ENCODE results near the gene CYP26C1.

Gene CYP26C1

GRCh38 chr10:93063144-93063976 is 2.8 kb downstream of the CYP26C1 start:
- DNase-seq (ENCODE audit: low read depth, low spot score) = no peak
- H3K4me3 ChIP-seq (ENCODE audit: low read length) = no peak overlapping the region

DNA sequence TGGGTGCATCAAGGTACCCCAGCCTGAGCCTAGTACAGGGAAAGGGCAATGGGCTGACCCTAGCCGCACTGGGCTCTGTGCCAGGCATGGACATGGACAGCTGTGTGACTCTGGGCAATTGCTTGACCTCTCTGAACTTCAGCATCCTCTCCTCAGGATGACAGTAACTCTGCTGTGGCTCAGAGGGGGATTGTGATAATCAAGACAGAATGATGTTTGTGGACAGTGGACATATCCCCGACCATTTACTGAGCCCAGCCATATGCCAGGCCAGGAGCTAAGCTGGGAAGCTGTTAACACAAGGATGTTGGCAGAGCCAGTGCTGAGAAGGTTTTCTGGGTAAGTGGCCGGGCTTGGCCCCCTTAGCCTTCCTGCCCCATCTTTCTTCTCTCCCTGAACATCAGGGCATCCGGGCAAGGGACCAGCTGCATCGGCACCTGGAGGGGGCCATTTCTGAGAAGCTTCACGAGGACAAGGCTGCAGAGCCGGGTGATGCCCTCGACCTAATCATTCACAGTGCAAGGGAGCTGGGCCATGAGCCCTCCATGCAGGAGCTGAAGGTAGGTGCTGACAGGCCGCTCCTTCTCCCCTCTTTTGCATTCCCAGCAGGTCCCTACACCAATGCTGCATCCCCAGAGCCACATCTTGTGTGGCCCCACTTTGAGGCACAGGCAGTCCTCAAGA is 3.5 kb downstream of the CYP26C1 start:
- no peak for DNase-seq (ENCODE audit: low read depth, low spot score)
- no peak overlapping the region for H3K4me3 ChIP-seq (ENCODE audit: low read length)

DNA sequence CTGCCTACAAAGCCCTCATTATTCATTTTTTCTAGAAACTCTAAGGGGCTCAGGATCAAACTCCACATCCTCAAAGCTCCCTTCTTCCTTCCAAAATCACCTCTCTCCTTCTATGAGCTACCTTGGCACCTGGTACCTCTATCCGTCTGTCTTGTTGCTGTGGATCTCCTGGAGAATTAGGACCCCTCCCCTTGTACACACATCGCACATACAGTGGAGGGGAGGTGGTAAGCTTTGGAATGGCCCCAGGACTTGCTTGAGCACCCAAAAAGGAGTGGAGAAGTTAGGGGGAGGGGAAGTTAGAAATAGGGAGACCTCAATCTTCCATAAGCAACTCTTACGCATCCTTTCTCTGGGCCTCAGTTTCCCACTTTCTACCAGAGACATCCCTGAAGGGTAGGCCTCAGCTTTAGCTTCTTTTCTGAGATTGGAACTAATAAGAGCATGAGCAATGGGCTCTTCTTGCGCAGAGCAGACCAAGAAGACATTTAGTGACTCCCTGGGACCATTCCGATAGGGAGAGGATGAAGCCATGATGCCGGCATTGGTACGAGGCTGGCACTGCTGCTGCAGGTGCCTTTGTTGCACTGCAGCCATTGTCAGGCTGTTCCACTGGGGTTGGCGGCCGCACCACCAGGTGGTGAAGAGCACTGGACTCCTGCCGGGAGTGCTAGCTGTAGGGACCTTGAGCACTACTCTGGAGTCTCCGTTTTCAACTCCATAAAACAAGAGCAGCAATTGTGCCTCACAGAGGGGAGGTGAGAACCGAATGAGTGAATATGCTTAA is 4.5 kb downstream of the CYP26C1 start:
- H3K4me3 ChIP-seq (ENCODE audit: low read length) = no peak overlapping the region
- DNase-seq (ENCODE audit: low read depth, low spot score) = no peak

GRCh38 chr10:93065675-93066543 is 5.3 kb downstream of the CYP26C1 start:
- no peak overlapping the region for H3K4me3 ChIP-seq (ENCODE audit: low read length)
- no peak for DNase-seq (ENCODE audit: low read depth, low spot score)

DNA sequence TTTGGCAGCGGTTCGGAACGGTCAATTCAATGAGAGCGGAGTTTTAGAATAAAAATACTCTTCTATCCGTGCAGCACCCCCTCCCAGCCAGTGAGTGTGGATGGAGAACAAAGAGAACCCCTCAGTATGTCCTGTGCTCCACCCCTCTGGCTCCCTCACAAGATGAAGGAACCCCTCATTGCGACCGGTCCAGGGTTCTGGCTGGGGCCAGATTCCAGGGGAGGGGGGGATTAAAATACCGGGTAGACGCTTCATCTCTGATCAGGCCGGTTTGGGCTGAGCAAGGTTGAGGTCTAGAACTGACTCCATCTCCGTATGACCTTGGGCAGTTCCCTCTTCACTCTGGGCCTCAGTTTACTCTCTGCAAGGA is 5.9 kb downstream of the CYP26C1 start:
- DNase-seq (ENCODE audit: low read depth, low spot score) = no peak
- no peak overlapping the region for H3K4me3 ChIP-seq (ENCODE audit: low read length)

DNA sequence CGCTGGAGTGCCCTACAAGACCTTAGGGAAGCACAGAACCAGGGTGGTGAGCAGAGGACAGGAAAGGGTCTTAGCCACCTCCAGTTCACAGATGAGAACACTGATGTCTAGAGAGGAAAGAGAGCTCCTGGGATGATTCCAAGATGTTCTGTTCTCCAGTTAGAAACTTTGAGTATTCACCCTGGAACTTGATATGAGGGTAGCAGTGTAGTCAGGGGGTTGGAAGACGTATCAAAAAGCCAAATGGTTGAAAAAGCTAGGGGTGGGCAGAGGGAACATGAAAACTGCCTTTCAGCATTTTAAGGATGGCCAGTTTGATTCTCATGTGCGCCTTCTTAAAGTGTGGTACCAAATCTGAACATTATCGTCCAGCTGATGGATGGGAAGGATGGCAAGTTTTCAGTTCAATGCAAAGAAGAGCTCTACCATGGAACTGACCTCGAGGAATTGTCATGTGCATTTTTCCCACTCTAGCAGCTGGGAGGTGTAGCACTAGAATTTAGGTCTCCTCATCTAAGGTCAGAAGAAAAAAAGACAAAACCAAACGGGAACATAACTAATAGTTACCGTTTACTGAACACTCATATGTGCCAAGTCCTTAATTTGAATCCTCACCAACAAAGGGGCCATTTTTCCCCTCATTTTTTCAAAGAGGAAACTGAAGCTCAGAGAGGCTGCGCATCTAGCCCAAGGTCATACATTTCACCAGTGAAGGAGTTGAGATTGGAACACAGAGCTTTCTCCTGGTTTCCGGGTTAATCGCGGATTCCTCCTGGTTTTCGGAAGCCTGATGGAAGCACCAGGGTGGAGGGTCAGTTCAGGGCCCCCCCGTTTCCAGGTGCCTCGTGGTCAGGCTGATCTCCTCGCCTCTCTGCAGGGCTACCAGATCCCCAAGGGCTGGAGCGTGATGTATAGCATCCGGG is 7.1 kb downstream of the CYP26C1 start:
- no peak for DNase-seq (ENCODE audit: low read depth, low spot score)
- no peak overlapping the region for H3K4me3 ChIP-seq (ENCODE audit: low read length)

GRCh38 chr10:93068411-93069244 is 8.0 kb downstream of the CYP26C1 start:
- no peak overlapping the region for H3K4me3 ChIP-seq (ENCODE audit: low read length)
- DNase-seq (ENCODE audit: low read depth, low spot score) = no peak

- no peak overlapping the region for H3K4me3 ChIP-seq (ENCODE audit: low read length)
- DNase-seq (ENCODE audit: low read depth, low spot score) = no peak
Observed at GRCh38 chr10:93069245-93069561, 8.6 kb downstream of the CYP26C1 start.

GRCh38 chr10:93070378-93071176 is 10.0 kb downstream of the CYP26C1 start:
- DNase-seq (ENCODE audit: low read depth, low spot score) = no peak

DNA sequence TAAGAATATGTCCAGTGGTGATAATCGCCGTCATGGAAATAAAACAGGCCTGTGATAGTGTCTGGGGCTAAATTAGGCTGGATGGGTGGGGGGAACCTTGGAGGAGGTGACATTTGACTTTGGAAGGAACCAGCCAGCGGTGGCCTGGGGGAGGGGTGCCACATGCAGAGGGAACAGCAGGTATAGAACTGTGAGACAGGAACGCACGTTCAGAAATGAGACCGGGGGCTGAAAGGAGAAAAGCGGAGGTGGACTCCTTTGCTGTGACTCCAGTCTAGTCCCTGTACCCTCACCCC is 10.5 kb downstream of the CYP26C1 start:
- H3K4me3 ChIP-seq (ENCODE audit: low read length) = no peak overlapping the region
- DNase-seq (ENCODE audit: low read depth, low spot score) = no peak

More at GRCh38 chr10:93070378-93071176, 10.0 kb downstream of the CYP26C1 start:
- H3K4me3 ChIP-seq (ENCODE audit: low read length) = no peak overlapping the region

DNA sequence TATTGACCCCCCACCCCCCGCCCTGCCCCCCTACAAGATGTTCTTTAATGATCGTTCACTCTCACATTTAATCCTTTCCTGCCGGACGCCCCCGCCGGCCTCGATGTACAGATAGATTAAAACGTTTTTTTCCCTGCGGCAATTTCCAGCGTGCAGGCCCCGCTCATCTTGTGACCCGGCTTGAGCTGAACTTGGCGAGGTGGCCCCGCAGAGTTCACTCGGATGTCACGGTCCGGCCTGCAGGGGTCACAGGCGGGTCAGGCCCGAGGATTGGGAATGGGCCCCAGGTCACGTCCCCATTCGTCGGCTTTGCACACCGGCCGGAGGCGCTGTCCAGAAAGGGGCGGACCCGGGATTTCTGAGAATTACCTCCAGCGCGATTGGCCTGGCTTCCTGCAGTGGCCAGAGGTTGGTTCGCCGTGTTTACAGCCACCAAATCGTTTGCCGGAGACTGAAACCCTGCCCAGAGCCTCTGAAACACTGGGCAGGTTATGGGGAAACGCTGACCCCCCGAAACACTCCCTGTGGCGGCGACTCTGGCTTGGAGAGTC is 11.2 kb downstream of the CYP26C1 start:
- DNase-seq (ENCODE audit: low read depth, low spot score) = no peak
- no peak overlapping the region for H3K4me3 ChIP-seq (ENCODE audit: low read length)

- no peak for DNase-seq (ENCODE audit: low read depth, low spot score)
- no peak overlapping the region for H3K4me3 ChIP-seq (ENCODE audit: low read length)
Observed at GRCh38 chr10:93072225-93072712, 11.7 kb downstream of the CYP26C1 start.

DNA sequence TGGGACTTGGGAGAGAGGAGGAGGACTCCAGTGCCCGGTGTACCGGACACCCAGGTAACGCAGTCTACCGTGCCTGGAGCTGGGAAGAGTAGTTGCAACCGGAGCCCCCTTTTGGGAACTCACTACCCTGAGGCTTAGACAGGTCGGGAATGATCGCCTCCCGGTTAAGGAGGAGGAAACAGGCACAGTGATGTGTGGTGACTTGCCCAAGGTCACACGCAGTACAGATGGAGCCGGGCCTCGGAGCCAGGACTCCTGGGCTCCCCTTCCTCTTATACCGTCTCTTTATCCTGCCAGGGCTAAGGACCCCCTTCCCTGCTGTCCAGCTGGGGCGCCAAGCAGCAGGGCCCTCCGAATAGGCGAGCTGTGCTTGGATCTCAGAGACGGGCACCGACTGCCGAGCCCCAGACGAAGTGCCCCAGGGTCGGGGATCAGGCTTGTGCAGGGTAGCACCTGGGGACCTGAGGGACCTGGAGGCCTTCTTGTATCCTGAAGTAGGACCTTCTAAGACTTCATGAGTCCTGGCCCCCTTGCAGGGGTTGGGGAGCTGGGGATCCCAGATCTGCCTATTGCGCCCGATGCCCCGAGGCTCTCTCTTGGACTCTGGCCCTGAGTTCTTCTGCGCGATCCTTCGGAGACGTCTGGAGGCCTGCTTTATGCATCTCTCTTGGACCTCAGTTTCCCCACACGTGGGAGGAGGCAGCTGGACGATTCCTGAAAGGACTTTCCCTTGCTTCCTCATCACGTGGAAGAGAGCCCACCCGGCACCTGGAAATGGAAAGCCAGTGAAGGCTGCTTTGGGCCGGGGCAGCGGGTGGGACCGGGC is 12.3 kb downstream of the CYP26C1 start:
- H3K4me3 ChIP-seq (ENCODE audit: low read length) = peak overlapping the region; percentile 60
- no peak for DNase-seq (ENCODE audit: low read depth, low spot score)

DNA sequence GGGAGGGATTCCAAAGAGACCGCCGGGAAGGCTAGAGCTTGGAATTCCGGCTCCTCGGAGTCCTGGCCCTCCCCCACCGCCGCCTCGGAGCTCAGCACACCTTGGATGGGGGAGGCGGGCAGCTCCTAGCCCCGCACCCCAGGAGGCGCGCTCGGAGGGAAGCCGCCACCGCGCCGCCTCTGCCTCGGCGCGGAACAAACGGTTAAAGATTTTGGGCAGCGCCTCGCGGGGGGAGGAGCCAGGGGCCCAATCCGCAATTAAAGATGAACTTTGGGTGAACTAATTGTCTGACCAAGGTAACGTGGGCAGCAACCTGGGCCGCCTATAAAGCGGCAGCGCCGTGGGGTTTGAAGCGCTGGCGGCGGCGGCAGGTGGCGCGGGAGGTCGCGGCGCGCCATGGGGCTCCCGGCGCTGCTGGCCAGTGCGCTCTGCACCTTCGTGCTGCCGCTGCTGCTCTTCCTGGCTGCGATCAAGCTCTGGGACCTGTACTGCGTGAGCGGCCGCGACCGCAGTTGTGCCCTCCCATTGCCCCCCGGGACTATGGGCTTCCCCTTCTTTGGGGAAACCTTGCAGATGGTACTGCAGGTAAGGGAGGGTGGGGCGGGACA is 13.0 kb downstream of the CYP26C1 start, which contains the start of gene CYP26A1:
Gene CYP26A1, plus strand, starts transcription at position 355 of the 608 bp plus-strand sequence. Its CDS starts 42 bp downstream, at position 397.
- peak within 1 kb of the TSS; percentile 60 for H3K4me3 ChIP-seq (ENCODE audit: low read length)
- DNase-seq (ENCODE audit: low read depth, low spot score) = peak; percentile 7

DNA sequence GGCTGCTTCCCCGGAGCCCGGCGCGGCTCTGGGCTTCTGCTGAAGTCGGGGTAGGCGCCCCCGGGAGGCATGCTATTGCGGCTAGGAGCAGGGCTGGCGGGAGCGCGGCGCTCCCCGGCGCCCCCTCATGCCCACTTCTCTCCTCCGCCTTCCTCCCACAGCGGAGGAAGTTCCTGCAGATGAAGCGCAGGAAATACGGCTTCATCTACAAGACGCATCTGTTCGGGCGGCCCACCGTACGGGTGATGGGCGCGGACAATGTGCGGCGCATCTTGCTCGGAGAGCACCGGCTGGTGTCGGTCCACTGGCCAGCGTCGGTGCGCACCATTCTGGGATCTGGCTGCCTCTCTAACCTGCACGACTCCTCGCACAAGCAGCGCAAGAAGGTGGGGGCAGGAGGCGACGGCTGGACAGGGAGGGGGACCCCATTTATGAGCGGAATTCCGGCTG is 13.6 kb downstream of the CYP26C1 start:
- H3K4me3 ChIP-seq (ENCODE audit: low read length) = peak overlapping the region; percentile 60

More for the DNA sequence above, 13.6 kb downstream of the CYP26C1 start:
- peak; percentile 69 for DNase-seq (ENCODE audit: low read depth, low spot score)

Measured in Jurkat, Clone E6-1 (cell line).